GM18858 (cell line): ENCODE measurements around the gene MED13.
"Not testable (repeated sequence)": the region's sequence is repeated elsewhere in the genome, so short reads cannot be mapped to it uniquely, and the experiment has no call there.

Experiments
- ATAC-seq: cut with Tn5 transposase; IDR thresholded peaks from one replicate; pipeline ENCODE4 v1.9.1; 2021; ENCODE audit not compliant: unreplicated experiment

MED13 gene

GRCh38 chr17:62062302-62062701, 2.8 kb downstream of the MED13 start:
- ATAC-seq, result no peak

GRCh38 chr17:62059414-62059813, 5.7 kb downstream of the MED13 start:
- no peak for ATAC-seq

- no peak for ATAC-seq
Observed at GRCh38 chr17:62058611-62059010, 6.5 kb downstream of the MED13 start.

GRCh38 chr17:62057696-62058095, 7.4 kb downstream of the MED13 start:
- no peak for ATAC-seq

- ATAC-seq, result no peak
Observed at GRCh38 chr17:62052765-62053338, 12.2 kb downstream of the MED13 start.

- no peak for ATAC-seq
Observed at GRCh38 chr17:62051053-62051452, 14.0 kb downstream of the MED13 start.

GRCh38 chr17:62049299-62049698, 15.8 kb downstream of the MED13 start:
- ATAC-seq, result no peak

- ATAC-seq, result no peak
Observed at GRCh38 chr17:62048262-62048661, 16.8 kb downstream of the MED13 start.

GRCh38 chr17:62045517-62045916, 19.6 kb downstream of the MED13 start:
- ATAC-seq, result no peak

- no peak for ATAC-seq
Observed at GRCh38 chr17:62045109-62045508, 20.0 kb downstream of the MED13 start.

GRCh38 chr17:62043602-62044001, 21.5 kb downstream of the MED13 start:
- no peak for ATAC-seq

GRCh38 chr17:62043140-62043539, 21.9 kb downstream of the MED13 start:
- no peak for ATAC-seq

- no peak for ATAC-seq
Observed at GRCh38 chr17:62038248-62038647, 26.8 kb downstream of the MED13 start.

- ATAC-seq, result no peak
Observed at GRCh38 chr17:62033317-62033716, 31.8 kb downstream of the MED13 start.

- no peak for ATAC-seq
Observed at GRCh38 chr17:62032480-62032879, 32.6 kb downstream of the MED13 start.

GRCh38 chr17:62030264-62030663, 34.8 kb downstream of the MED13 start:
- no peak for ATAC-seq

GRCh38 chr17:62024866-62025265, 40.2 kb downstream of the MED13 start:
- ATAC-seq, result no peak

- ATAC-seq, result no peak
Observed at GRCh38 chr17:62017912-62018311, 47.2 kb downstream of the MED13 start.

GRCh38 chr17:62017496-62017895, 47.6 kb downstream of the MED13 start:
- ATAC-seq, result no peak

- ATAC-seq, result no peak
Observed at GRCh38 chr17:62014526-62014925, 50.6 kb downstream of the MED13 start.

GRCh38 chr17:62009220-62009619, 55.9 kb downstream of the MED13 start:
- ATAC-seq, result no peak

- no peak for ATAC-seq
Observed at GRCh38 chr17:62008294-62008693, 56.8 kb downstream of the MED13 start.

GRCh38 chr17:62004388-62004787, 60.7 kb downstream of the MED13 start:
- ATAC-seq, result no peak

- ATAC-seq, result not testable (repeated sequence)
Observed at GRCh38 chr17:62003141-62003540, 61.9 kb downstream of the MED13 start.
